Hepatocyte (in vitro differentiated cells): Measurements from ENCODE around the gene NT5E. TPM values are rescaled to one million over a fixed set of nuclear protein-coding genes. Genes with fewer than 3 reads are reported as not detected.

Experiments
- DNase-seq: peaks from one replicate; pipeline ENCODE4 v3.0.0-alpha.2; 2016; ENCODE audit warnings: low spot score
- H2AFZ ChIP-seq: fragments of 200-600 bp; sonication (generic); 2 replicates; pipeline ENCODE4 v1.6.0; 2016; ENCODE audit warnings: antibody characterized with exemption, mild to moderate bottlenecking
- H3K27ac ChIP-seq: fragments of 200-600 bp; sonication (generic); 2 replicates; pipeline ENCODE4 v1.5.1; 2016; ENCODE audit warnings: mild to moderate bottlenecking
- H3K27me3 ChIP-seq: fragments of 200-600 bp; sonication (generic); 2 replicates; pipeline ENCODE4 v1.6.1; 2016
- H3K36me3 ChIP-seq: fragments of 200-600 bp; sonication (generic); replicated peaks from 2 replicates; pipeline ENCODE4 v1.5.1; 2016; ENCODE audit warnings: low read depth; ENCODE audit not compliant: insufficient read depth
- H3K4me1 ChIP-seq: fragments of 200-600 bp; sonication (generic); 2 replicates; pipeline ENCODE4 v1.5.1; 2016; ENCODE audit warnings: mild to moderate bottlenecking, moderate library complexity; ENCODE audit not compliant: insufficient read depth
- H3K4me2 ChIP-seq: fragments of 200-600 bp; sonication (generic); 2 replicates; pipeline ENCODE4 v1.6.0; 2016
- H3K4me3 ChIP-seq: fragments of 200-600 bp; sonication (generic); 2 replicates; pipeline ENCODE4 v1.5.1; 2016; ENCODE audit warnings: mild to moderate bottlenecking
- H3K79me2 ChIP-seq: fragments of 200-600 bp; sonication (generic); 2 replicates; pipeline ENCODE4 v1.6.0; 2017; ENCODE audit warnings: mild to moderate bottlenecking
- H3K9me2 ChIP-seq: fragments of 200-600 bp; sonication (generic); replicated peaks from 2 replicates; pipeline ENCODE4 v1.6.0; 2017; ENCODE audit warnings: mild to moderate bottlenecking; ENCODE audit not compliant: insufficient read depth
- H3K9me3 ChIP-seq: fragments of 200-600 bp; sonication (generic); 2 replicates; pipeline ENCODE4 v1.5.1; 2016; ENCODE audit warnings: low read depth, mild to moderate bottlenecking
- H4K20me1 ChIP-seq: fragments of 200-600 bp; sonication (generic); 2 replicates; pipeline ENCODE4 v1.6.0; 2016; ENCODE audit warnings: mild to moderate bottlenecking; ENCODE audit not compliant: insufficient read depth, poor library complexity, severe bottlenecking
- EZH2 ChIP-seq: fragments of 200-600 bp; sonication (generic); IDR thresholded peaks from 2 replicates; pipeline ENCODE4 v1.6.1; 2016; ENCODE audit warnings: antibody characterized with exemption, mild to moderate bottlenecking, borderline replicate concordance
- EZH2phosphoT487 ChIP-seq: fragments of 200-600 bp; sonication (generic); IDR thresholded peaks from one replicate; pipeline ENCODE4 v1.6.1; 2018; ENCODE audit warnings: antibody characterized with exemption, mild to moderate bottlenecking, low read depth, moderate library complexity; ENCODE audit not compliant: unreplicated experiment, severe bottlenecking
- WGBS: methylation state at CpG from one replicate; pipeline ENCODE4 v1.1.6; 2016; ENCODE audit warnings: low lambda C conversion rate; ENCODE audit errors: missing lambda C conversion rate; 5-methylcytosine and 5-hydroxymethylcytosine counted together
- polyA plus RNA-seq: library from polyadenylated mRNA; unstranded; fragments of >200 nt; fragmentation: Nextera tagmentation; extraction: Ambion mirVana; gene quantifications from 2 replicates; pipeline ENCODE4 v1.2.1, GENCODE V29; 2016
- total RNA-seq: library from RNA; depleted of rRNA; stranded (reverse); fragments of >200 nt; gene quantifications from 2 replicates; pipeline ENCODE4 v1.2.3, GENCODE V29; 2014
- TF ChIP-seq, protein P1 (sequence below): fragments of 200-600 bp; sonication (generic); IDR thresholded peaks from 2 replicates; pipeline ENCODE4 v1.5.1; 2016; ENCODE audit warnings: antibody characterized with exemption, mild to moderate bottlenecking; ENCODE audit not compliant: poor library complexity

Gene NT5E
- total and polyA plus RNA-seq, 2 experiments from 2014 or later = 1.8 to 3.0 TPM

DNA sequence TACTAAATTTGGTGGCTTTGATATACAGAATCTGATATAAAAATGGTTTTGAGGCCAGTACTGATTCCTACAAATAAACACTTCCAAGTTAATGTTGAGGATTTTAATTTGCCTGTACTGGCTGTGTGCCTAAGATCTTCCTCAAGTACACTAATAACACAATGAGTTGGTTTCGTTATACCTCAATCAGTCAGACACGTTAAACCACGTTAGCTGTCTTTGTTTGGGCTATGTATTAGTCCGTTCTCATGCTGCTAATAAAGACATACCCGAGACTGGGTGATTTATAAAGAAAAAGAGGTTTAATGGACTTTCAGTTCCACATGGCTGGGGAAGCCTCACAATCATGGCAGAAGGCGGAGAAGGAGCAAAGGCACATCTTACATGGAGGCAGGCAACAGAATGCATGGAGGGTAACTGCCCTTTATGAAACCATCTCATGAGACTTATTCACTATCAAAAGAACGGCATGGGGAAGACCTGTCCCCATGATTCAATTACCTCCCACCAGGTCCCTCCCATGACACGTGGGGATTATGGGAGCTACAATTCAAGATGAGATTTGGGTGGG, 46.2 kb downstream of the NT5E start:
- no peaks in the 10 kb centered on the region for H3K79me2 ChIP-seq
- no peaks in the 10 kb centered on the region for H3K9me3 ChIP-seq
- WGBS = 95% methylated on average over 8 of the region's 8 CpGs
- no peak overlapping the region for H2AFZ ChIP-seq
- no peaks in the 10 kb centered on the region for H3K36me3 ChIP-seq
- no peak for DNase-seq
- no peak overlapping the region for H3K4me3 ChIP-seq
- no peaks in the 10 kb centered on the region for H3K9me2 ChIP-seq
- H3K4me1 ChIP-seq = no peaks in the 10 kb centered on the region
- H3K4me2 ChIP-seq = no peak overlapping the region
- no peaks in the 10 kb centered on the region for H3K27me3 ChIP-seq
- H4K20me1 ChIP-seq = no peaks in the 10 kb centered on the region
- TF ChIP-seq, protein P1, sequence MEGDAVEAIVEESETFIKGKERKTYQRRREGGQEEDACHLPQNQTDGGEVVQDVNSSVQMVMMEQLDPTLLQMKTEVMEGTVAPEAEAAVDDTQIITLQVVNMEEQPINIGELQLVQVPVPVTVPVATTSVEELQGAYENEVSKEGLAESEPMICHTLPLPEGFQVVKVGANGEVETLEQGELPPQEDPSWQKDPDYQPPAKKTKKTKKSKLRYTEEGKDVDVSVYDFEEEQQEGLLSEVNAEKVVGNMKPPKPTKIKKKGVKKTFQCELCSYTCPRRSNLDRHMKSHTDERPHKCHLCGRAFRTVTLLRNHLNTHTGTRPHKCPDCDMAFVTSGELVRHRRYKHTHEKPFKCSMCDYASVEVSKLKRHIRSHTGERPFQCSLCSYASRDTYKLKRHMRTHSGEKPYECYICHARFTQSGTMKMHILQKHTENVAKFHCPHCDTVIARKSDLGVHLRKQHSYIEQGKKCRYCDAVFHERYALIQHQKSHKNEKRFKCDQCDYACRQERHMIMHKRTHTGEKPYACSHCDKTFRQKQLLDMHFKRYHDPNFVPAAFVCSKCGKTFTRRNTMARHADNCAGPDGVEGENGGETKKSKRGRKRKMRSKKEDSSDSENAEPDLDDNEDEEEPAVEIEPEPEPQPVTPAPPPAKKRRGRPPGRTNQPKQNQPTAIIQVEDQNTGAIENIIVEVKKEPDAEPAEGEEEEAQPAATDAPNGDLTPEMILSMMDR = no peak
- no peak for TF ChIP-seq EZH2
- TF ChIP-seq EZH2phosphoT487 = no peak
- no peak overlapping the region for H3K27ac ChIP-seq

DNA sequence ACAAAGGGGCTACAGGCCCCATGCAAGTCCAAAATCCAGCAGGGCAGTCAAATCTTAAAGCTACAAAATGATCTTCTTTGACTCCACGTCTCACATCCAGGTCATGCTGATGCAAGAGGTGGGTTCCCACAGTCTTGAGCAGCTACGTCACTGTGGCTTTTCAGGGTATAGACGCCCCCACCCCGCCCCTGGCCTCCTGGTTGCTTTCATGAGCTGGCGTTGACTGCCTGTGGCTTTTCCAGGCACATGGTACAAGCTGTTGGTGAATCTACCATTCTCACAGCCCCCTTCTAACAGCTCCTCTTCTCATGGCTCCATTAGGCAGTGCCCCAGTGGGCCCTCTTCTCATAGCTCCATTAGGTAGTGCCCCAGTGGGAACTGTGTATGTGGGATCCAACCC, 47.0 kb downstream of the NT5E start:
- no peaks in the 10 kb centered on the region for H3K9me2 ChIP-seq
- no peaks in the 10 kb centered on the region for H3K4me1 ChIP-seq
- H3K36me3 ChIP-seq = no peaks in the 10 kb centered on the region
- TF ChIP-seq EZH2phosphoT487 (no peak), EZH2 (no peak)
- TF ChIP-seq, protein P1 = no peak
- H2AFZ ChIP-seq = no peak overlapping the region
- no peaks in the 10 kb centered on the region for H4K20me1 ChIP-seq
- no peak overlapping the region for H3K4me2 ChIP-seq
- H3K4me3 ChIP-seq = no peak overlapping the region
- 95% methylated on average over 5 of the region's 5 CpGs for WGBS
- H3K9me3 ChIP-seq = no peaks in the 10 kb centered on the region
- no peak overlapping the region for H3K27ac ChIP-seq
- no peak for DNase-seq
- H3K27me3 ChIP-seq = no peaks in the 10 kb centered on the region
- H3K79me2 ChIP-seq = no peaks in the 10 kb centered on the region

DNA sequence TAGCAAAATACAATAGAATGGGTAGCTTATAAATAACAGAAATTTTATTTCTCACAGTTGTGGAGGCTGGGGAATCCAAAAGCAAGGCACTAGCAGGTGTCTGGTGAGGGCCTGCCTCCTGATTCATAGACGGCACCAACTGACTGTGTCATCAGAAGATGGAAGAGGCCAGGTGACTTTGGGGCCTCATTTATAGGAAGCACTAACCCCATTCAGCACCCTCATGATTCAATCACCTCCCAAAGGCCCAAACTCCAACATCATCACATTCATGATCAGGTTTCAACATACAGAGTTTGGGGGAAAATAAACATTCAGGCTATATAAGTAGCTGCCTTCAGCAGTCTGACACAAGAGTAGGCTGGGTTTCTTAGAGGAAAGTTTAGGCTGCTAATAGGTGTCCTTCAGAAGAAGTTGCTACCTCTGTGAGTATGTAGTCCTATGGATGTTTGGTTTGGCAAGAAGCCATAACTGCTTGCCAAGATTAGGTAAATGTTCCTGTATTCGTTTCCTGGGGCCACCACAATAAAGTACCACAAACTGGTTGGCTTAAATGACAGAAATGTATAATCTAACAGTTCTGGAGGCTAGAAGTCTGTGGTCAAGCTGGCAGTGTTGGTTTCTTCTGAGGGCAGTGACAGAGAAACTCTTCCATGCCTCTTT, 48.8 kb downstream of the NT5E start:
- Histone ChIP-seq H3K79me2 (no peaks in the 10 kb centered on the region), H3K9me2 (no peaks in the 10 kb centered on the region), H4K20me1 (no peaks in the 10 kb centered on the region), H3K36me3 (no peaks in the 10 kb centered on the region), H2AFZ (no peak overlapping the region), H3K4me3 (no peak overlapping the region), H3K4me1 (no peaks in the 10 kb centered on the region), H3K27ac (no peak overlapping the region), H3K4me2 (no peak overlapping the region), H3K27me3 (no peaks in the 10 kb centered on the region), H3K9me3 (no peaks in the 10 kb centered on the region)
- DNase-seq = no peak
- TF ChIP-seq, protein P1 = no peak
- no peak for TF ChIP-seq EZH2phosphoT487
- TF ChIP-seq EZH2 = no peak
- WGBS = 80% methylated on average over 2 of the region's 2 CpGs
